Endothelial cell of umbilical vein (primary cell): ENCODE data around the gene PLA2G4F. TPM values are rescaled to one million over a fixed set of nuclear protein-coding genes. Genes with fewer than 3 reads are reported as not detected.

Source experiments
- BruUV-seq: library from RNA; stranded (reverse); fragments of 400-500 nt; replicated peaks from 2 replicates; lab custom pipeline; 2021; lab: Mats Ljungman, UMichigan
- CTCF ChIA-PET: fragments of 300-600, 350-600 bp; sonication (Branson Sonifier 250); formaldehyde crosslinking; loops from one replicate; lab custom pipeline; 2021; ENCODE audit warnings: antibody characterized with exemption, inconsistent platforms; lab: Charles Lee
- POLR2A ChIA-PET: fragments of 300-600, 350-600 bp; sonication (Branson Sonifier 250); formaldehyde crosslinking; loops from one replicate; lab custom pipeline; 2021; ENCODE audit warnings: antibody characterized with exemption, inconsistent platforms; lab: Charles Lee
- DNase-seq: peaks from one replicate; pipeline ENCODE4 v3.0.0-alpha.2; 2011; ENCODE audit warnings: low read depth, low spot score
- FAIRE-seq: peaks from 2 replicates; lab custom pipeline; 2011; peaks lifted over from hg19 to GRCh38; lab: Jason Lieb, UNC
- H2AFZ ChIP-seq: 2 replicates; pipeline ENCODE4 v1.6.0; 2012; ENCODE audit warnings: low read depth, low read length, control low read depth, inconsistent platforms
- H3K27ac ChIP-seq: 2 replicates; pipeline ENCODE4 v1.5.1; 2011; ENCODE audit warnings: low read depth, mild to moderate bottlenecking, control low read depth, low read length, moderate library complexity; ENCODE audit not compliant: insufficient read depth
- H3K27me3 ChIP-seq, 2 experiments: 2 replicates each; pipeline versions ENCODE4 v1.6.0 to v1.6.1; 2011; ENCODE audit warnings: low read length in 2 of 2, mixed read lengths in 1 of 2; ENCODE audit not compliant: control insufficient read depth in 2 of 2, insufficient read depth in 2 of 2
- H3K36me3 ChIP-seq, 2 experiments: 2 replicates in 1 of 2; 3 replicates in 1 of 2; pipeline ENCODE4 v1.5.1; 2011; ENCODE audit warnings: low read length in 2 of 2, mild to moderate bottlenecking in 1 of 2, moderate library complexity in 1 of 2; ENCODE audit not compliant: control insufficient read depth in 2 of 2, insufficient read depth in 2 of 2; ENCODE audit errors: extremely low read depth in 1 of 2
- H3K4me1 ChIP-seq: 3 replicates; pipeline ENCODE4 v1.5.1; 2011; ENCODE audit warnings: mild to moderate bottlenecking, low read length; ENCODE audit not compliant: control insufficient read depth, insufficient read depth; ENCODE audit errors: extremely low read depth
- H3K4me2 ChIP-seq: 2 replicates; pipeline ENCODE4 v1.6.1; 2011; ENCODE audit warnings: low read length, control low read depth, mixed read lengths; ENCODE audit not compliant: insufficient read depth
- H3K4me3 ChIP-seq, 3 experiments: fragments of 200-600 bp in 1 of 3; sonication (generic), shearing (Covaris generic) in 1 of 3; replicated peaks in 1 of 3; 2 replicates each; pipeline ENCODE4 v1.5.1; 2011 to 2016; ENCODE audit warnings: control low read depth in 3 of 3, low read length in 3 of 3, mild to moderate bottlenecking in 2 of 3, inconsistent platforms in 1 of 3, low read depth in 1 of 3, moderate library complexity in 1 of 3; ENCODE audit not compliant: insufficient read depth in 1 of 3
- H3K79me2 ChIP-seq: 2 replicates; pipeline ENCODE4 v1.6.0; 2012; ENCODE audit warnings: low read length, inconsistent platforms; ENCODE audit not compliant: control insufficient read depth, insufficient read depth
- H3K9ac ChIP-seq: replicated peaks from 2 replicates; pipeline ENCODE3; 2011; ENCODE audit warnings: low read length, control low read depth; ENCODE audit not compliant: insufficient read depth; ENCODE audit errors: extremely low read depth
- H3K9me1 ChIP-seq: replicated peaks from 3 replicates; pipeline ENCODE4 v1.6.0; 2011; ENCODE audit warnings: mild to moderate bottlenecking, low read length; ENCODE audit not compliant: control insufficient read depth, insufficient read depth; ENCODE audit errors: extremely low read depth
- H3K9me3 ChIP-seq: replicated peaks from 2 replicates; pipeline ENCODE4 v1.5.1; 2012; ENCODE audit warnings: low read length, inconsistent platforms; ENCODE audit not compliant: control insufficient read depth, insufficient read depth
- H4K20me1 ChIP-seq: replicated peaks from 2 replicates; pipeline ENCODE3; 2011; ENCODE audit warnings: mild to moderate bottlenecking, low read length; ENCODE audit not compliant: control insufficient read depth, insufficient read depth; ENCODE audit errors: extremely low read depth
- EZH2 ChIP-seq: IDR thresholded peaks from 2 replicates; pipeline ENCODE4 v1.6.1; 2012; ENCODE audit warnings: borderline replicate concordance, low read depth, mild to moderate bottlenecking, moderate library complexity, low read length, inconsistent platforms; ENCODE audit not compliant: severe bottlenecking
- FOS ChIP-seq: IDR thresholded peaks from 2 replicates; pipeline ENCODE4 v1.6.1; 2011; ENCODE audit warnings: mild to moderate bottlenecking, low read length, moderate library complexity, borderline replicate concordance; ENCODE audit not compliant: insufficient read depth
- GATA2 ChIP-seq: IDR thresholded peaks from 2 replicates; pipeline ENCODE4 v1.7.0; 2011; ENCODE audit warnings: low read depth, mild to moderate bottlenecking, moderate library complexity, mixed read lengths, low read length; ENCODE audit not compliant: insufficient read length, insufficient read depth
- JUN ChIP-seq: IDR thresholded peaks from 2 replicates; pipeline ENCODE4 v1.6.1; 2011; ENCODE audit warnings: borderline replicate concordance, low read depth; ENCODE audit not compliant: insufficient read length, insufficient read depth
- MAX ChIP-seq: IDR thresholded peaks from 2 replicates; pipeline ENCODE4 v1.6.1; 2011; ENCODE audit not compliant: insufficient read depth, insufficient read length
- MYC ChIP-seq: IDR thresholded peaks from one replicate; pipeline ENCODE4 v1.6.1; 2011; ENCODE audit warnings: mild to moderate bottlenecking, low read depth, low read length
- POLR2A ChIP-seq: IDR thresholded peaks from 2 replicates; pipeline ENCODE4 v1.6.1; 2012; ENCODE audit warnings: low read depth, mild to moderate bottlenecking, control low read depth, low read length
- POLR2AphosphoS5 ChIP-seq: IDR thresholded peaks from 2 replicates; pipeline ENCODE4 v1.6.1; 2012; ENCODE audit warnings: low read depth, mild to moderate bottlenecking, control low read depth, low read length, moderate library complexity; ENCODE audit not compliant: insufficient read depth
- dilution Hi-C: fragments of 300-500 bp; cut with MboI; formaldehyde crosslinking; loops from one replicate; pipeline ENCODE4 v1.15.0; 2019; ENCODE audit warnings: low sequenced_read_pairs; ENCODE audit not compliant: extremely low pct_ligation_motif_present
- intact Hi-C: fragments of 100-400 bp; cut with micrococcal nuclease; formaldehyde crosslinking; loops from one replicate; pipeline ENCODE4 v1.10.0; 2022
- polyA plus RNA-seq, 4 experiments: library from polyadenylated mRNA; depleted of rRNA in 3 of 4; stranded (reverse) in 3 of 4; unstranded in 1 of 4; fragments of >200 nt; gene quantifications; 2 replicates each; pipeline versions ENCODE4 v1.2.1 to v1.2.3, GENCODE V29; 2011 to 2012; ENCODE audit warnings: missing spikeins in 1 of 4
- total RNA-seq: library from RNA; stranded (reverse); gene quantifications from 2 replicates; pipeline ENCODE4 v1.2.3, GENCODE V29; 2021
- TF ChIP-seq, protein P1 (sequence below), 2 donors: IDR thresholded peaks; 1 replicate in 1 of 2; 2 replicates in 1 of 2; pipeline ENCODE4 v1.5.1; 2011; ENCODE audit warnings: low read length in 2 of 2, mild to moderate bottlenecking in 2 of 2, moderate library complexity in 2 of 2, control low read depth in 1 of 2, inconsistent platforms in 1 of 2, low read depth in 1 of 2; ENCODE audit not compliant: insufficient read depth in 1 of 2; ENCODE audit errors: extremely low read depth in 1 of 2

The PLA2G4F gene
- total and polyA plus RNA-seq, 2 donors (not counting 3 experiments of a cell fraction or from before 2014, with no cell fraction given), result not detected

- no peak overlapping the region for H3K4me3 ChIP-seq
- H2AFZ ChIP-seq, result no peak overlapping the region
- DNase-seq (no peak), FAIRE-seq (no peak)
- H3K9me1 ChIP-seq, result no peaks in the 10 kb centered on the region
- no peaks in the 10 kb centered on the region for H3K79me2 ChIP-seq
- H3K9ac ChIP-seq, result no peak overlapping the region
- dilution Hi-C loops, result no loop called here
- TF ChIP-seq POLR2AphosphoS5, result no peak
- no peak for TF ChIP-seq JUN
- TF ChIP-seq MAX, result no peak
- TF ChIP-seq EZH2, result no peak
- no peak for TF ChIP-seq FOS
- TF ChIP-seq MYC, result no peak
- TF ChIP-seq, protein P1, sequence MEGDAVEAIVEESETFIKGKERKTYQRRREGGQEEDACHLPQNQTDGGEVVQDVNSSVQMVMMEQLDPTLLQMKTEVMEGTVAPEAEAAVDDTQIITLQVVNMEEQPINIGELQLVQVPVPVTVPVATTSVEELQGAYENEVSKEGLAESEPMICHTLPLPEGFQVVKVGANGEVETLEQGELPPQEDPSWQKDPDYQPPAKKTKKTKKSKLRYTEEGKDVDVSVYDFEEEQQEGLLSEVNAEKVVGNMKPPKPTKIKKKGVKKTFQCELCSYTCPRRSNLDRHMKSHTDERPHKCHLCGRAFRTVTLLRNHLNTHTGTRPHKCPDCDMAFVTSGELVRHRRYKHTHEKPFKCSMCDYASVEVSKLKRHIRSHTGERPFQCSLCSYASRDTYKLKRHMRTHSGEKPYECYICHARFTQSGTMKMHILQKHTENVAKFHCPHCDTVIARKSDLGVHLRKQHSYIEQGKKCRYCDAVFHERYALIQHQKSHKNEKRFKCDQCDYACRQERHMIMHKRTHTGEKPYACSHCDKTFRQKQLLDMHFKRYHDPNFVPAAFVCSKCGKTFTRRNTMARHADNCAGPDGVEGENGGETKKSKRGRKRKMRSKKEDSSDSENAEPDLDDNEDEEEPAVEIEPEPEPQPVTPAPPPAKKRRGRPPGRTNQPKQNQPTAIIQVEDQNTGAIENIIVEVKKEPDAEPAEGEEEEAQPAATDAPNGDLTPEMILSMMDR (IDR thresholded peaks at IDR 0.05; ENCODE audit: extremely low read depth in 1 of 2, insufficient read depth in 1 of 2, low read depth in 1 of 2, low read length in 2 of 2), result no peak
- no peak for TF ChIP-seq GATA2
- TF ChIP-seq POLR2A, result no peak
- ChIA-PET POLR2A (no interaction called here), CTCF (interaction anchor here (0.6 to 5.6 kb wide), 6 partner anchors 9 to 1321 kb away, joined by 3 to 96 read pairs (median 5); no protein-coding TSS in a partner anchor)
- intact Hi-C loops, result no loop called here
- H3K4me2 ChIP-seq, result no peak overlapping the region
- H3K4me1 ChIP-seq, result no peaks in the 10 kb centered on the region
- H3K9me3 ChIP-seq, result no peaks in the 10 kb centered on the region
- H3K27ac ChIP-seq, result no peak overlapping the region
- H3K36me3 ChIP-seq, result no peaks in the 10 kb centered on the region
- no peaks in the 10 kb centered on the region for H4K20me1 ChIP-seq
- H3K27me3 ChIP-seq, result peaks cover 17 to 21% of the 10 kb centered on the region in 2 experiments
- BruUV-seq, result no TSS peak
Measured at GRCh38 chr15:42131826-42132806, 24.3 kb downstream of the PLA2G4F start.
